HG03066 (cell line): Measurements from ENCODE around the gene OR1L8.

Experiments used
- ATAC-seq: cut with Tn5 transposase; IDR thresholded peaks from one replicate; pipeline ENCODE4 v1.9.1; 2021; ENCODE audit warnings: low read depth; ENCODE audit not compliant: unreplicated experiment

Gene OR1L8

GRCh38 chr9:122518841-122519240 lies 64.3 kb downstream of the OR1L8 start, which contains the start of gene OR1J4:
Gene OR1J4 (plus strand): TSS chr9:122519141. CDS start chr9:122519141, 0 bp downstream.
- ATAC-seq = no peak

- ATAC-seq = no peak
These were observed 65.0 kb downstream of the OR1L8 start for GRCh38 chr9:122518226-122518625.
